ENCODE data around the gene EFCAB8.

EFCAB8 gene

DNA sequence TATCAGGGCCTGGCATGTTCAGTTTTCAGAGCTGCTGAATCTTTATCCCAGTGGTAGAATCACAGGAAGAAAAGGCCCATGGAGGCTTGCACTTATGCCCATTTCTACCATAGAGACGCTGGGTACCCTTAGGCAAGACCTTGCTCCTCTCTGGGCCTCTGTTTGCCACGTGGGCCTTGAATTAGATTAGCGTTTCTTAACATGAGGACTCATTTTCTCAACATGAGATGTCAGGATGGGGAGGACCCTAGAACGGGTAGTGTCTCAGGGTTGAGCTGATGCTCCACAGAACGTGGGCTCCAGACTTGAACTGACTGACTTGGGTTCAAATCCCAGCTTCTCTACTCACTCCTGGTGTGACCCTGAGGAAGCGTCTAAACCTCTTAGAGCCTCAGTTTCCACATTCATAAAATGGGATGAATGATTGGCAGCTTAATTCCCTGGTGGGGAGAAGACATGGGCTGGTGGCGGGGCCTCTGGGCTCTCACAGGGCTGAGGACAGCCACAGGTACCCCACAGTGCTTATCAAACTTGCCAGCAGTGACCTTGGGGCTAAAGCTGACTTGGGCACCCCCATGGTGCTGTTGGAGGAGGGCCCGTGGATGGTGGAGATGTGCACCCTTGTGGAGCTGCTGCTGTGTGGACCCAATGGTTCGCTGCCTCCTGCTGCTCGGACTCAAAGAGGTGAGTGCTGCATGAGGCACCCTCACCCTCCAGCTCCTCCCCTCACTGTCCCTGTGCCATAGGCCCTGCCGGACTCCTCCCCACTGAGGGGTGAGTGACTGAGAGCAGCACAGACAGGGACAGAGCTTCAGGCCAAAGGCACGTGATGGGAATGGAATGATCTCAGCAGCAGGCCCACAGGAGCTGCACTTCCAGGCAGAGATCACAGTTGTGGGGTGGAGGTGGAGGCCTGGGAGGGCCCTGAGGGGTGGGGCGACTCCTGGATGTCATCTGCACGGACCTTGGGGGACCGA, 117.3 kb downstream of the EFCAB8 start:
- Histone ChIP-seq H3K9me2 (ENCODE audit: low read depth, low read length) (no peaks in the 10 kb centered on the region), H3K36me3 (ENCODE audit: insufficient read depth, low read length) (no peaks in the 10 kb centered on the region), H3K27me3 (ENCODE audit: insufficient read depth, low read length) (no peaks in the 10 kb centered on the region; the same call in 1 of the 2 replicates), H3K9ac (ENCODE audit: low read length) (no peak overlapping the region), H2AFZ (ENCODE audit: low read length) (no peak overlapping the region), H3F3A (ENCODE audit: insufficient read depth, low read length) (no peaks in the 10 kb centered on the region), H3K9me3 (ENCODE audit: low read length) (no peaks in the 10 kb centered on the region), H3K4me3 (ENCODE audit: low read depth, low read length, poor library complexity, severe bottlenecking) (no peak overlapping the region), H3K27ac (ENCODE audit: low read depth, low read length, poor library complexity, severe bottlenecking) (no peak overlapping the region), H4K20me1 (ENCODE audit: insufficient read depth, low read length) (no peaks in the 10 kb centered on the region), H3K4me1 (ENCODE audit: insufficient read depth, low read length, severe bottlenecking) (peaks cover 16% of the 10 kb centered on the region), H3K4me2 (ENCODE audit: low read length) (no peak overlapping the region), H3K79me2 (ENCODE audit: insufficient read depth, low read length) (no peaks in the 10 kb centered on the region)
- TF ChIP-seq CTCF (IDR thresholded peaks at IDR 0.05; ENCODE audit: low read length) (no peak), EZH2 (IDR thresholded peaks at IDR 0.05; ENCODE audit: borderline replicate concordance, low read length) (no peak)

DNA sequence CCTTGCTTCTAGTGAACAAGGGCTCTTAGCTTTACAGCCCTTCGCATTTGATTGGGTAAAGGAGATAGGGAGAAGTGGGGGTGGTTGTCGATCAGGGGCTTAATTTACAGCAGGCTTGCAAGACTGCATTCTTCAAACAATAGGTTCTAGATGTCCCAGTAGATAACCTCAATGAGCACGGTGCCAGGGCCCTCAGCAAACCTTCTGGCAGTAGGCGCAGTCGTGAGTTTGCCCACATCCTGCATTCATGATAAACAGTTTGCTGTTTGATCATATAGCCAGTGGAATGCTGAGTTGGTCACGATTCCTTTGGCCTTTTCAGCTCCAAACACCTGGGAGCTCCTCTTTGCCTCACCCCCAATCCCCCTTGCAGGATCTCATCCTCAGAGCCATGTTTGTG, 118.0 kb downstream of the EFCAB8 start:
- Histone ChIP-seq H3K4me1 (ENCODE audit: insufficient read depth, low read length, severe bottlenecking) (peaks cover 10% of the 10 kb centered on the region), H3K36me3 (ENCODE audit: insufficient read depth, low read length) (no peaks in the 10 kb centered on the region), H3K9ac (ENCODE audit: low read length) (no peak overlapping the region), H3K4me3 (ENCODE audit: low read depth, low read length, poor library complexity, severe bottlenecking) (no peak overlapping the region), H3K27ac (ENCODE audit: low read depth, low read length, poor library complexity, severe bottlenecking) (no peak overlapping the region), H3K4me2 (ENCODE audit: low read length) (no peak overlapping the region), H4K20me1 (ENCODE audit: insufficient read depth, low read length) (no peaks in the 10 kb centered on the region), H3K27me3 (ENCODE audit: insufficient read depth, low read length) (no peaks in the 10 kb centered on the region; the same call in 1 of the 2 replicates), H2AFZ (ENCODE audit: low read length) (no peak overlapping the region), H3K9me3 (ENCODE audit: low read length) (no peaks in the 10 kb centered on the region), H3K79me2 (ENCODE audit: insufficient read depth, low read length) (no peaks in the 10 kb centered on the region), H3F3A (ENCODE audit: insufficient read depth, low read length) (no peaks in the 10 kb centered on the region), H3K9me2 (ENCODE audit: low read depth, low read length) (no peaks in the 10 kb centered on the region)
- no peak for TF ChIP-seq EZH2 (IDR thresholded peaks at IDR 0.05; ENCODE audit: borderline replicate concordance, low read length)

- H3K36me3 ChIP-seq (ENCODE audit: insufficient read depth, low read length) = no peaks in the 10 kb centered on the region
- H4K20me1 ChIP-seq (ENCODE audit: insufficient read depth, low read length) = no peaks in the 10 kb centered on the region
- H3K4me2 ChIP-seq (ENCODE audit: low read length) = no peak overlapping the region
- H3K9me2 ChIP-seq (ENCODE audit: low read depth, low read length) = no peaks in the 10 kb centered on the region
- no peaks in the 10 kb centered on the region for H3K9me3 ChIP-seq (ENCODE audit: low read length)
- H3K27ac ChIP-seq (ENCODE audit: low read depth, low read length, poor library complexity, severe bottlenecking) = no peak overlapping the region
- peaks cover 3% of the 10 kb centered on the region for H3K4me1 ChIP-seq (ENCODE audit: insufficient read depth, low read length, severe bottlenecking)
- H3K9ac ChIP-seq (ENCODE audit: low read length) = no peak overlapping the region
- H2AFZ ChIP-seq (ENCODE audit: low read length) = no peak overlapping the region
- H3K79me2 ChIP-seq (ENCODE audit: insufficient read depth, low read length) = no peaks in the 10 kb centered on the region
- no peak overlapping the region for H3K4me3 ChIP-seq (ENCODE audit: low read depth, low read length, poor library complexity, severe bottlenecking)
- TF ChIP-seq CTCF (IDR thresholded peaks at IDR 0.05; ENCODE audit: low read length) (no peak), EZH2 (IDR thresholded peaks at IDR 0.05; ENCODE audit: borderline replicate concordance, low read length) (no peak)
- H3F3A ChIP-seq (ENCODE audit: insufficient read depth, low read length) = no peaks in the 10 kb centered on the region
- H3K27me3 ChIP-seq (ENCODE audit: insufficient read depth, low read length) = no peaks in the 10 kb centered on the region; the same call in 1 of the 2 replicates
These were observed 118.7 kb downstream of the EFCAB8 start for GRCh38 chr20:32977281-32978008.
